ENCODE data around the gene BEX2. TPM values are rescaled to one million over a fixed set of nuclear protein-coding genes. Genes with fewer than 3 reads are reported as not detected.

Gene BEX2
- total RNA-seq, 1 experiment from 2014 or later, result not detected

- DNase-seq (ENCODE audit: low read depth), result no peak
Measured at GRCh38 chrX:103274284-103274683, 36.5 kb downstream of the BEX2 start.

Other genes with a start within 250 kb of the BEX2 start
- 50.0 and 56.3 TPM in 2 replicates for gene BEX1, start 246.8 kb downstream of the BEX2 start, total RNA-seq (2014; rRNA removed; shearing (Covaris generic))
- 0.10 and 0.24 TPM in 2 replicates for gene NXF3, start 217.8 kb downstream of the BEX2 start, total RNA-seq (2014; rRNA removed; shearing (Covaris generic))
- 2.6 TPM in 2 replicates for gene BEX4, start 95.9 kb downstream of the BEX2 start, total RNA-seq (2014; rRNA removed; shearing (Covaris generic))
- gene TCEAL8, start 55.8 kb downstream of the BEX2 start, total RNA-seq (2014; rRNA removed; shearing (Covaris generic)), result 71.7 and 87.1 TPM in 2 replicates
- not detected in 2 replicates for gene TCEAL5, start 34.2 kb downstream of the BEX2 start, total RNA-seq (2014; rRNA removed; shearing (Covaris generic))
- not detected in 2 replicates for gene TCEAL7, start 19.2 kb upstream of the BEX2 start, total RNA-seq (2014; rRNA removed; shearing (Covaris generic))
- 105 and 114 TPM in 2 replicates for gene TCEAL9, start 45.5 kb upstream of the BEX2 start, total RNA-seq (2014; rRNA removed; shearing (Covaris generic))
- gene BEX3, start 65.5 kb upstream of the BEX2 start, total RNA-seq (2014; rRNA removed; shearing (Covaris generic)), result 181 and 203 TPM in 2 replicates
- not detected in 2 replicates for gene RAB40A, start 208.5 kb upstream of the BEX2 start, total RNA-seq (2014; rRNA removed; shearing (Covaris generic))

Data from RPMI7951 (cell line).